Psoas muscle (tissue), 8 donors: Measurements from ENCODE around the gene TSACC. TPM values are rescaled to one million over a fixed set of nuclear protein-coding genes. Genes with fewer than 3 reads are reported as not detected.

ENCODE experiments used
- ATAC-seq, 4 donors: fragments of 200-7000 bp; cut with Tn5 transposase; one replicate each; pipeline ENCODE4 v1.9.1; 2020; ENCODE audit warnings: moderate library complexity in 3 of 4, mild to moderate bottlenecking in 2 of 4
- DNase-seq, 2 donors: peaks; one replicate each; pipeline ENCODE4 v3.0.0-alpha.2; 2020
- H3K27ac ChIP-seq: fragments of 200-600 bp; one replicate; pipeline ENCODE4 v1.8.0; 2022
- H3K27me3 ChIP-seq, 3 donors: fragments of 200-600 bp in 1 of 3; one replicate each; pipeline versions ENCODE4 v1.6.1 to v1.8.0; 2013 to 2022; ENCODE audit warnings: low read length in 2 of 3, mild to moderate bottlenecking in 2 of 3, moderate library complexity in 1 of 3; ENCODE audit not compliant: insufficient read depth in 3 of 3
- H3K36me3 ChIP-seq, 2 donors: fragments of 200-600 bp in 1 of 2; one replicate each; pipeline versions ENCODE4 v1.6.1 to v1.8.0; 2013 to 2022; ENCODE audit warnings: low read depth in 1 of 2, mild to moderate bottlenecking in 1 of 2, moderate library complexity in 1 of 2; ENCODE audit not compliant: insufficient read depth in 1 of 2
- H3K4me1 ChIP-seq: fragments of 200-600 bp; one replicate; pipeline ENCODE4 v1.8.0; 2022
- H3K4me3 ChIP-seq: fragments of 200-600 bp; one replicate; pipeline ENCODE4 v1.8.0; 2022; ENCODE audit warnings: mild to moderate bottlenecking
- H3K9me3 ChIP-seq: fragments of 200-600 bp; one replicate; pipeline ENCODE4 v1.8.0; 2022
- CTCF ChIP-seq: fragments of 200-600 bp; IDR thresholded peaks from one replicate; pipeline ENCODE4 v1.8.0; 2022; ENCODE audit warnings: antibody characterized with exemption
- WGBS, 3 donors: extraction: QIAGEN DNeasy Blood & Tissue Kit; methylation state at CpG; one replicate each; pipeline versions ENCODE4 v1.1.6 to v1.1.7; 2013; 5-methylcytosine and 5-hydroxymethylcytosine counted together
- intact Hi-C, 2 donors: fragments of 100-400 bp; cut with DNase I; formaldehyde crosslinking; loops; one replicate each; pipeline versions ENCODE4 v1.11.0 to v1.14.2; 2022
- long read RNA-seq, 2 donors: library from polyadenylated mRNA; unstranded; transcript quantifications; one replicate each; pipeline ENCODE4 v2.0.0, GENCODE V29; 2021
- polyA plus RNA-seq, 3 donors: library from polyadenylated mRNA; stranded (reverse); fragments of 200-250 nt; gene quantifications; one replicate each; pipeline ENCODE4 v1.2.3, GENCODE V29; 2013
- total RNA-seq, 4 donors: library from RNA; stranded (reverse); fragmentation: NEBNext Ultra II Directional in 2 of 4; extraction: Animal tissue kit (Norgen Biotek cat#: 25700) in 2 of 4; gene quantifications; one replicate each; pipeline versions ENCODE4 v1.2.1 to v1.2.4, GENCODE V29; 2021 to 2023
- donor health status: healthy with polysubstance abuse.
- donor health status: DM: no; HTN: no; CAD: no; lungs with moderate emphysema.
- donor health status: Bipolar disorder and iron deficiency.
- donor health status: healthy.
- donor health status: DM: yes; HTN: yes; CAD: no.
- donor health status: DM: no; HTN: no; CAD: no.
- donor health status: DM: no; HTN: no; CAD: no.
- donor health status: DM: yes; HTN: yes; CAD: no.

TSACC gene
- total RNA-seq (1 to 10 TPM in 1 of 4 donors, under 1 TPM in 3; 0.50 to 1.7 (median 0.85) TPM), polyA plus RNA-seq (under 1 TPM; 0.30 to 0.94 (median 0.56) TPM)
- long read RNA-seq, donor 1, result 0 reads
- long read RNA-seq, donor 2, partial matches to known transcripts, result 0 of 2 reads
- long read RNA-seq, donor 2, other reads (novel, unspliced or antisense), result 2 of 2 reads

- intact Hi-C loops, result no loop called here
- H3K9me3 ChIP-seq, result no peaks in the 10 kb centered on the region
- H3K4me1 ChIP-seq, result peaks cover 19% of the 10 kb centered on the region
- peak within 1 kb of the TSS; percentile 92 for H3K27ac ChIP-seq
- ATAC-seq (peak; percentile 96 to 98 (median 97)), DNase-seq (peak; percentile 99 to 100)
- peaks cover 2 to 32% of the 10 kb centered on the region in 2 donors for H3K36me3 ChIP-seq
- 0 to 1% (median 0%) methylated on average over 47 of the region's 47 CpGs for WGBS, 3 donors
- TF ChIP-seq CTCF, result no peak
- no peaks in the 10 kb centered on the region for H3K27me3 ChIP-seq
- peak within 1 kb of the TSS; percentile 97 for H3K4me3 ChIP-seq
Measured at GRCh38 chr1:156338180-156338976, at the start of gene TSACC, which contains the start of gene CCT3. Gene TSACC (plus strand): TSS chr1:156338526. CDS start chr1:156339758, 1,232 bp downstream. Gene CCT3 (minus strand): TSS chr1:156338292. CDS start chr1:156338184, 108 bp downstream.

GRCh38 chr1:156289857-156290256 lies 48.5 kb upstream of the TSACC start:
- TF ChIP-seq CTCF, result no peak
- no peaks in the 10 kb centered on the region for H3K9me3 ChIP-seq
- H3K36me3 ChIP-seq, result peaks cover 0 to 49% of the 10 kb centered on the region in 2 donors
- DNase-seq (no peak), ATAC-seq (no peak)
- no peak overlapping the region for H3K27ac ChIP-seq
- H3K27me3 ChIP-seq, result no peaks in the 10 kb centered on the region
- no peaks in the 10 kb centered on the region for H3K4me1 ChIP-seq
- intact Hi-C loops, result no loop called here
- H3K4me3 ChIP-seq, result no peak overlapping the region

- 15 to 27% (median 16%) methylated on average over 36 to 37 of the region's 37 CpGs for WGBS, 3 donors
- no peaks in the 10 kb centered on the region for H3K27me3 ChIP-seq
- H3K4me3 ChIP-seq, result peak overlapping the region; percentile 56
- H3K36me3 ChIP-seq, result peaks cover 0 to 39% of the 10 kb centered on the region in 2 donors
- ATAC-seq, result peak; percentile 79 to 89 (median 87)
- H3K4me1 ChIP-seq, result no peaks in the 10 kb centered on the region
- peak overlapping the region; percentile 43 for H3K27ac ChIP-seq
- intact Hi-C loops, result no loop called here
- TF ChIP-seq CTCF, result no peak
- DNase-seq, result peak; percentile 92
- no peaks in the 10 kb centered on the region for H3K9me3 ChIP-seq
Measured at GRCh38 chr1:156291226-156292061, 46.9 kb upstream of the TSACC start.

GRCh38 chr1:156293098-156293434 lies 45.3 kb upstream of the TSACC start:
- intact Hi-C loops, result no loop called here
- ATAC-seq (no peak), DNase-seq (no peak)
- TF ChIP-seq CTCF, result no peak
- Histone ChIP-seq H3K4me1 (no peaks in the 10 kb centered on the region), H3K4me3 (no peak overlapping the region), H3K27me3 (no peaks in the 10 kb centered on the region), H3K36me3 (peaks cover 0 to 30% of the 10 kb centered on the region in 2 donors), H3K9me3 (no peaks in the 10 kb centered on the region), H3K27ac (no peak overlapping the region)
- WGBS, 3 donors, result 84 to 87% (median 86%) methylated on average over 8 of the region's 8 CpGs
